Stimulated activated CD4-positive, alpha-beta T cell treated with anti-CD3 and anti-CD28 coated beads, Interleukin-1b, Interleukin-23, amount 100 ng/mL, for 1 hour (primary cell): Measurements from ENCODE around the gene ALDH1B1.

Source experiments
- DNase-seq, 2 donors: peaks; one replicate each; pipeline ENCODE4 v3.0.0-alpha.2; 2020; ENCODE audit warnings: low read depth in 2 of 2

Gene ALDH1B1

GRCh38 chr9:38392235-38393127 lies at the start of gene ALDH1B1:
ALDH1B1 (plus strand) TSS chr9:38392702; CDS start chr9:38395749, 3,047 bp downstream.
- DNase-seq: peak in 1 of 2 donors; percentile 27

GRCh38 chr9:38343037-38343436 lies 49.5 kb upstream of the ALDH1B1 start:
- no peak for DNase-seq

- DNase-seq: no peak
These were observed 49.0 kb upstream of the ALDH1B1 start for GRCh38 chr9:38343552-38343951.

- DNase-seq: no peak
These were observed 47.8 kb upstream of the ALDH1B1 start for GRCh38 chr9:38344566-38345324.

GRCh38 chr9:38345851-38346755 lies 46.4 kb upstream of the ALDH1B1 start:
- DNase-seq: no peak

GRCh38 chr9:38346811-38347210 lies 45.7 kb upstream of the ALDH1B1 start:
- no peak for DNase-seq

GRCh38 chr9:38347271-38347671 lies 45.2 kb upstream of the ALDH1B1 start:
- DNase-seq: no peak

GRCh38 chr9:38347946-38348345 lies 44.6 kb upstream of the ALDH1B1 start:
- DNase-seq: no peak

- no peak for DNase-seq
These were observed 42.0 kb upstream of the ALDH1B1 start for GRCh38 chr9:38350529-38350928.

GRCh38 chr9:38352530-38353328 lies 39.8 kb upstream of the ALDH1B1 start:
- no peak for DNase-seq

GRCh38 chr9:38355115-38355514 lies 37.4 kb upstream of the ALDH1B1 start:
- no peak for DNase-seq

- DNase-seq: no peak
These were observed 36.9 kb upstream of the ALDH1B1 start for GRCh38 chr9:38355517-38356120.

- no peak for DNase-seq
These were observed 35.7 kb upstream of the ALDH1B1 start for GRCh38 chr9:38356851-38357250.

- no peak for DNase-seq
These were observed 35.0 kb upstream of the ALDH1B1 start for GRCh38 chr9:38357350-38358114.

GRCh38 chr9:38358390-38359296 lies 33.9 kb upstream of the ALDH1B1 start:
- DNase-seq: no peak

GRCh38 chr9:38359297-38359653 lies 33.2 kb upstream of the ALDH1B1 start:
- no peak for DNase-seq

- no peak for DNase-seq
These were observed 32.7 kb upstream of the ALDH1B1 start for GRCh38 chr9:38359689-38360385.

GRCh38 chr9:38360839-38361472 lies 31.5 kb upstream of the ALDH1B1 start:
- no peak for DNase-seq
